DND-41 (cell line): ENCODE measurements around the gene RBM19.

Experiments
- ATAC-seq: fragments of 200-7000 bp; cut with Tn5 transposase; 3 replicates; pipeline ENCODE4 v1.9.1; 2021; ENCODE audit warnings: low read depth; ENCODE audit not compliant: insufficient read depth
- DNase-seq: peaks from one replicate; pipeline ENCODE4 v3.0.0-alpha.2; 2020
- H2AFZ ChIP-seq: 2 replicates; pipeline ENCODE4 v1.6.0; 2012; ENCODE audit warnings: low read depth, low read length
- H3K27ac ChIP-seq: 2 replicates; pipeline ENCODE4 v1.5.1; 2012; ENCODE audit warnings: low read length, inconsistent platforms
- H3K27me3 ChIP-seq: fragments of 200-600 bp; sonication (generic); 2 replicates; pipeline ENCODE4 v1.6.0; 2012; ENCODE audit warnings: low read length, mild to moderate bottlenecking, inconsistent platforms; ENCODE audit not compliant: insufficient read depth, poor library complexity
- H3K36me3 ChIP-seq: 2 replicates; pipeline ENCODE4 v1.5.1; 2012; ENCODE audit warnings: low read length, inconsistent platforms; ENCODE audit not compliant: insufficient read depth
- H3K4me1 ChIP-seq: 2 replicates; pipeline ENCODE4 v1.5.1; 2012; ENCODE audit warnings: mild to moderate bottlenecking, low read length; ENCODE audit not compliant: insufficient read depth
- H3K4me2 ChIP-seq: 2 replicates; pipeline ENCODE4 v1.6.0; 2012; ENCODE audit warnings: mild to moderate bottlenecking, moderate library complexity, low read length, inconsistent platforms; ENCODE audit not compliant: insufficient read depth
- H3K4me3 ChIP-seq, 2 experiments: fragments of 200-600 bp in 1 of 2; shearing (Covaris generic) in 1 of 2; 2 replicates each; pipeline ENCODE4 v1.5.1; 2012 to 2016; ENCODE audit warnings: inconsistent platforms in 2 of 2, low read length in 2 of 2, mild to moderate bottlenecking in 2 of 2, low read depth in 1 of 2, moderate library complexity in 1 of 2
- H3K79me2 ChIP-seq: 2 replicates; pipeline ENCODE4 v1.6.0; 2012; ENCODE audit warnings: low read length, inconsistent platforms; ENCODE audit not compliant: insufficient read depth
- H3K9ac ChIP-seq: 2 replicates; pipeline ENCODE4 v1.6.0; 2012; ENCODE audit warnings: low read depth, mild to moderate bottlenecking, inconsistent platforms, low read length, moderate library complexity
- H3K9me3 ChIP-seq: 2 replicates; pipeline ENCODE4 v1.5.1; 2012; ENCODE audit warnings: low read length, moderate library complexity, mild to moderate bottlenecking, inconsistent platforms; ENCODE audit not compliant: insufficient read depth, severe bottlenecking
- H4K20me1 ChIP-seq: 2 replicates; pipeline ENCODE4 v1.6.0; 2012; ENCODE audit warnings: low read length; ENCODE audit not compliant: insufficient read depth
- CTCF ChIP-seq: IDR thresholded peaks from 2 replicates; pipeline ENCODE4 v1.5.1; 2012; ENCODE audit warnings: borderline replicate concordance, low read length, moderate library complexity, mild to moderate bottlenecking; ENCODE audit not compliant: poor library complexity, severe bottlenecking; ENCODE audit errors: extremely low read depth
- EZH2 ChIP-seq: IDR thresholded peaks from 3 replicates; pipeline ENCODE4 v1.6.1; 2012; ENCODE audit warnings: borderline replicate concordance, low read depth, mild to moderate bottlenecking, moderate library complexity, low read length, inconsistent platforms; ENCODE audit not compliant: severe bottlenecking

Gene RBM19

GRCh38 chr12:113876160-113876559, 90.0 kb downstream of the RBM19 start:
- Histone ChIP-seq H4K20me1 (0 out of 2 replicates have a peak, but pooled peaks cover 3% of the 10 kb centered on the region), H2AFZ (no peak overlapping the region), H3K27ac (no peak overlapping the region), H3K4me1 (no peaks in the 10 kb centered on the region), H3K9ac (no peak overlapping the region), H3K79me2 (no peaks in the 10 kb centered on the region), H3K27me3 (no peaks in the 10 kb centered on the region), H3K9me3 (no peaks in the 10 kb centered on the region), H3K4me2 (no peak overlapping the region), H3K36me3 (peaks cover 13% of the 10 kb centered on the region), H3K4me3 (no peak overlapping the region)
- no peak for ATAC-seq
- DNase-seq: no peak
- no peak for TF ChIP-seq EZH2
- TF ChIP-seq CTCF: no peak

- Histone ChIP-seq H3K79me2 (no peaks in the 10 kb centered on the region), H3K9ac (no peak overlapping the region), H3K27ac (no peak overlapping the region), H3K9me3 (no peaks in the 10 kb centered on the region), H3K4me2 (no peak overlapping the region), H4K20me1 (0 out of 2 replicates have a peak, but pooled peaks cover 3% of the 10 kb centered on the region), H3K4me1 (no peaks in the 10 kb centered on the region), H3K36me3 (peaks cover 13% of the 10 kb centered on the region), H3K4me3 (no peak overlapping the region), H2AFZ (no peak overlapping the region), H3K27me3 (no peaks in the 10 kb centered on the region)
- no peak for DNase-seq
- no peak for ATAC-seq
- TF ChIP-seq EZH2: no peak
Measured at GRCh38 chr12:113875691-113876090, 90.4 kb downstream of the RBM19 start.

- no peaks in the 10 kb centered on the region for H3K27me3 ChIP-seq
- H3K4me1 ChIP-seq: no peaks in the 10 kb centered on the region
- peaks cover 8% of the 10 kb centered on the region; the same call in 1 of the 2 replicates for H4K20me1 ChIP-seq
- no peak for DNase-seq
- no peak overlapping the region for H3K27ac ChIP-seq
- peaks cover 13% of the 10 kb centered on the region for H3K36me3 ChIP-seq
- ATAC-seq: no peak
- TF ChIP-seq CTCF: no peak
- no peak for TF ChIP-seq EZH2
- H3K9ac ChIP-seq: no peak overlapping the region
- H2AFZ ChIP-seq: no peak overlapping the region
- no peak overlapping the region for H3K4me3 ChIP-seq
- H3K9me3 ChIP-seq: no peaks in the 10 kb centered on the region
- no peaks in the 10 kb centered on the region for H3K79me2 ChIP-seq
- H3K4me2 ChIP-seq: no peak overlapping the region
Measured at GRCh38 chr12:113874999-113875561, 91.0 kb downstream of the RBM19 start.

- Histone ChIP-seq H3K9ac (no peak overlapping the region), H4K20me1 (peaks cover 8% of the 10 kb centered on the region; the same call in 1 of the 2 replicates), H3K36me3 (peaks cover 13% of the 10 kb centered on the region), H3K79me2 (no peaks in the 10 kb centered on the region), H2AFZ (no peak overlapping the region), H3K9me3 (no peaks in the 10 kb centered on the region), H3K27me3 (no peaks in the 10 kb centered on the region), H3K4me1 (no peaks in the 10 kb centered on the region), H3K4me2 (no peak overlapping the region), H3K27ac (no peak overlapping the region), H3K4me3 (no peak overlapping the region)
- ATAC-seq: no peak
- DNase-seq: no peak
- no peak for TF ChIP-seq EZH2
- no peak for TF ChIP-seq CTCF
Measured at GRCh38 chr12:113874326-113874725, 91.8 kb downstream of the RBM19 start.
